Body of pancreas (tissue), 4 donors: ENCODE measurements around the gene ABCC4. TPM values are rescaled to one million over a fixed set of nuclear protein-coding genes. Genes with fewer than 3 reads are reported as not detected.

Experiments
- ATAC-seq: fragments of 150-250 bp; one replicate; pipeline ENCODE4 v1.9.1; 2016
- DNase-seq, 4 donors: peaks; one replicate each; pipeline ENCODE4 v3.0.0-alpha.2; 2019
- H3K27ac ChIP-seq, 4 donors: fragments of 200-600 bp; sonication (generic); 1 replicate in 3 of 4; 2 replicates in 1 of 4; pipeline versions ENCODE4 v1.5.1 to v1.6.1; 2016 to 2019; ENCODE audit warnings: mild to moderate bottlenecking in 1 of 4, mixed read lengths in 1 of 4, moderate library complexity in 1 of 4
- H3K27me3 ChIP-seq, 2 donors: fragments of 200-600 bp; sonication (generic); one replicate each; pipeline ENCODE4 v1.6.0; 2016; ENCODE audit warnings: mild to moderate bottlenecking in 1 of 2
- H3K36me3 ChIP-seq, 2 donors: fragments of 200-600 bp; sonication (generic); replicated peaks in 1 of 2; 2 replicates each; pipeline ENCODE4 v1.5.1; 2016; ENCODE audit warnings: low read depth in 2 of 2; ENCODE audit not compliant: insufficient read depth in 1 of 2
- H3K4me1 ChIP-seq: fragments of 200-600 bp; sonication (generic); one replicate; pipeline ENCODE4 v1.6.0; 2016
- H3K4me3 ChIP-seq, 2 donors: fragments of 200-600 bp; sonication (generic); 1 replicate in 1 of 2; 2 replicates in 1 of 2; pipeline ENCODE4 v1.5.1; 2016 to 2019
- H3K9me3 ChIP-seq, 3 donors: fragments of 200-600 bp; sonication (generic); 1 replicate in 2 of 3; 2 replicates in 1 of 3; pipeline ENCODE4 v1.5.1; 2016
- CTCF ChIP-seq, 7 experiments: fragments of 450-650 bp in 4 of 7; fragments of 200-600 bp in 3 of 7; sonication (generic) in 3 of 7; IDR thresholded peaks; one replicate each; pipeline ENCODE4 v1.5.1; 2016 to 2019; ENCODE audit warnings: antibody characterized with exemption in 7 of 7
- POLR2A ChIP-seq, 3 donors: fragments of 450-650 bp; IDR thresholded peaks; one replicate each; pipeline ENCODE4 v1.6.1; 2016; ENCODE audit warnings: antibody characterized with exemption in 3 of 3, mild to moderate bottlenecking in 2 of 3
- whole genome bisulfite sequencing, 2 donors: methylation state at CpG; one replicate each; pipeline ENCODE4 v1.1.5; 2017; 5-methylcytosine and 5-hydroxymethylcytosine counted together
- intact Hi-C: fragments of 100-400 bp; cut with DNase I; formaldehyde crosslinking; loops from one replicate; pipeline ENCODE4 v1.15.1; 2023
- total RNA-seq, 2 donors: library from RNA; depleted of rRNA; stranded (reverse); fragments of >200 nt; gene quantifications; one replicate each; pipeline ENCODE4 v1.1.0, GENCODE V29; 2016

ABCC4 gene
- total RNA-seq, 2 donors from 2014 or later = 5.4 to 6.6 TPM

- intact Hi-C loops = no loop called here
- Histone ChIP-seq H3K27me3 (no peaks in the 10 kb centered on the region), H3K27ac (no peak overlapping the region), H3K4me3 (no peak overlapping the region), H3K4me1 (no peaks in the 10 kb centered on the region), H3K36me3 (no peaks in the 10 kb centered on the region), H3K9me3 (no peaks in the 10 kb centered on the region)
- DNase-seq (no peak), ATAC-seq (no peak)
- TF ChIP-seq CTCF (IDR thresholded peaks at IDR 0.05) (no peak), POLR2A (IDR thresholded peaks at IDR 0.05) (no peak)
- 58 to 62% methylated on average over 3 of the region's 3 CpGs for WGBS, 2 donors
Measured at GRCh38 chr13:94994506-94994905, 306.7 kb downstream of the ABCC4 start.

- no peak for ATAC-seq
- H3K9me3 ChIP-seq = no peaks in the 10 kb centered on the region
Measured at GRCh38 chr13:94993616-94994015, 307.6 kb downstream of the ABCC4 start.

GRCh38 chr13:94992036-94992960, 309.0 kb downstream of the ABCC4 start:
- DNase-seq (no peak), ATAC-seq (no peak)
- H3K27ac ChIP-seq = no peak overlapping the region
- intact Hi-C loops = no loop called here
- 54 to 58% methylated on average over 9 of the region's 9 CpGs for WGBS, 2 donors
- no peaks in the 10 kb centered on the region for H3K9me3 ChIP-seq
- H3K4me3 ChIP-seq = no peak overlapping the region
- H3K36me3 ChIP-seq = no peaks in the 10 kb centered on the region
- H3K4me1 ChIP-seq = no peaks in the 10 kb centered on the region
- no peaks in the 10 kb centered on the region for H3K27me3 ChIP-seq
- TF ChIP-seq CTCF (IDR thresholded peaks at IDR 0.05) (no peak), POLR2A (IDR thresholded peaks at IDR 0.05) (no peak)

More at GRCh38 chr13:94993616-94994015, 307.6 kb downstream of the ABCC4 start:
- 64 to 70% methylated on average over 3 of the region's 3 CpGs for WGBS, 2 donors
- intact Hi-C loops = no loop called here
- no peaks in the 10 kb centered on the region for H3K36me3 ChIP-seq
- DNase-seq = no peak
- no peak overlapping the region for H3K4me3 ChIP-seq
- TF ChIP-seq POLR2A (IDR thresholded peaks at IDR 0.05) = no peak
- TF ChIP-seq CTCF (IDR thresholded peaks at IDR 0.05) = no peak
- no peaks in the 10 kb centered on the region for H3K4me1 ChIP-seq
- no peaks in the 10 kb centered on the region for H3K27me3 ChIP-seq
- no peak overlapping the region for H3K27ac ChIP-seq

- 47 to 70% methylated on average over 3 of the region's 3 CpGs for WGBS, 2 donors
- no peak for TF ChIP-seq CTCF (IDR thresholded peaks at IDR 0.05)
- TF ChIP-seq POLR2A (IDR thresholded peaks at IDR 0.05) = no peak
Measured at GRCh38 chr13:94988654-94989053, 312.6 kb downstream of the ABCC4 start.

More at GRCh38 chr13:94988654-94989053, 312.6 kb downstream of the ABCC4 start:
- H3K4me3 ChIP-seq = no peak overlapping the region
- H3K27me3 ChIP-seq = no peaks in the 10 kb centered on the region
- no peak for DNase-seq
- intact Hi-C loops = no loop called here
- no peak overlapping the region for H3K27ac ChIP-seq
- no peak for ATAC-seq
- no peaks in the 10 kb centered on the region for H3K36me3 ChIP-seq
- H3K9me3 ChIP-seq = no peaks in the 10 kb centered on the region
- H3K4me1 ChIP-seq = no peaks in the 10 kb centered on the region
